GM19455 (cell line): ENCODE data around the gene AAK1.
"Not testable (repeated sequence)": the region's sequence is repeated elsewhere in the genome, so short reads cannot be mapped to it uniquely, and the experiment has no call there.

ENCODE experiments used
- ATAC-seq: cut with Tn5 transposase; IDR thresholded peaks from one replicate; pipeline ENCODE4 v1.9.1; 2021; ENCODE audit not compliant: unreplicated experiment

AAK1 gene

DNA sequence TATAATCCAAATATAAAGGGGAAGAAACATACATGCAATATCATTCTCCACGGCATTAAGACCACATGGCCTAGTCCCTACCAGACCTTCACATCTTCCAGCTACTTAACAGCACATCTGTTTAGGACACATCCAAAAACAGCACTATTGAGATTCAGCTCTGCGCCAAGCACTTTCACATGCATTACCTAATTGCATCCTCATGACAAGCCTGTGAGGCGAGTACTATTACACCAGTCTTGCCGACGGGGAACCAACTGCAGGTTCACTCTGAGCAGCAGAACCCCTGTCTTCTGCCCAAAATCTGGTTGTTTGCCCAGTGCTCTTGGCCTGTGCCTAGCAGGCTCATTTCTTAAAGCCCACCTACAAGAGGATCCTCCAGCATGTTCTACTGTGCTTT, 66.7 kb downstream of the AAK1 start:
- ATAC-seq: no peak

DNA sequence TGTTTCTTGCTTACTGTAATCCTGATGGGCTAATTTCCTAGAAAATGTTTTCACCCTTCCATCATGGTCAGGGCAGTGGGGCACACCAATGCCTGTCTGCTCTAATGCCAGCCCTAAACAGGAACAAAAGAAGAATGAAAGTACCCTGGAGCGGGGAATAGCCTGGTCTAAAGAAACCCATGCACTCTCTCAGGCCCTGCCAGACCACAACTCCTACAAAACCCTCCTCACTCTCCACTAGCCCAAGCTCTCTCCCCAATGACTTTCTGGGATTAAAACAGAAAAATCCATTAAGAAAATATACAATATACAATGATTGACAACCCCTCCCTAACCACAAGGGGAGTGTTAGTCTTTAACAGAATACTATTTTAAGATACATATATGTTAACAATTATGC, 67.6 kb downstream of the AAK1 start:
- no peak for ATAC-seq

GRCh38 chr2:69575371-69575770, 68.2 kb downstream of the AAK1 start:
- not testable (repeated sequence) for ATAC-seq

GRCh38 chr2:69572641-69573040, 70.9 kb downstream of the AAK1 start:
- ATAC-seq: no peak

- ATAC-seq: no peak
These were observed 72.3 kb downstream of the AAK1 start for GRCh38 chr2:69571189-69571588.

GRCh38 chr2:69570474-69570873, 73.1 kb downstream of the AAK1 start:
- no peak for ATAC-seq

DNA sequence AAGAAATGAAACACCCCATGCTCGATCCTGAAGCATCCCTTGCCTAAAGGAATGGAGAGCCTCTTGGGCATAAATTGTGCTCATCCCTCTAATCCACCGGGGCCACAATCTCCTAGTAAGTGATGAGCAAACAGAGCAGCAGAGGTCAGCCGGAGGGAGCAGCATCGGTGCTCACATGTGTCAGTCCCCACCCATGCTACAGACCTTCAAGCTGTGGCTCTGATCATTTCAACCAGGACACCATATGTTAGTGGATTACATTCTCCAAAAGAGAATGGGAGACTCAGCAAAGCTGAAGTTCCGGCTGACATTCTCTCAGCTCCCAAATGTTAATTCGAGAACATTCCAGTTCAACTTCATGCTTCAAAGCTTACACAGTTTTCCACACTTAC, 75.6 kb downstream of the AAK1 start:
- no peak for ATAC-seq

- no peak for ATAC-seq
These were observed 76.2 kb downstream of the AAK1 start for GRCh38 chr2:69567157-69567908.

DNA sequence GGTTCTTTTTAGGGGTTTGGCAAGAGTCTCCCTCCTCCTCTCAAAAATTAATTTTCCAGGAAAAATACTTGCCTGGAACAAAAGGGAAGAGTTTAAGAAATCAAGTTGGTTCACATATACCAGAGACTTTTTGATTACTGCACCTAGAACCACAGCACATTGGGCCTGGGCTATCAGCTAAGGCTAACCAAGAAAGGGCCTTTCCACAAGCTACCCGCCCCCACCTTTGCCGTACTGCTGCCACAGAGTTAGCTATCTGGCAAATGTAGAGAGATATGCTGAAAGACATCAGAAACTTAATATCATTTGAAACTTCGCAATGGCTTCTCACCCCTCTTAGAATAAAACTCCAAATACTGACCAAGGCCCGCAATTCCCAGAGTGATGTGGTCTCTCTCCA, 76.9 kb downstream of the AAK1 start:
- no peak for ATAC-seq

- no peak for ATAC-seq
These were observed 78.1 kb downstream of the AAK1 start for GRCh38 chr2:69565431-69565839.

DNA sequence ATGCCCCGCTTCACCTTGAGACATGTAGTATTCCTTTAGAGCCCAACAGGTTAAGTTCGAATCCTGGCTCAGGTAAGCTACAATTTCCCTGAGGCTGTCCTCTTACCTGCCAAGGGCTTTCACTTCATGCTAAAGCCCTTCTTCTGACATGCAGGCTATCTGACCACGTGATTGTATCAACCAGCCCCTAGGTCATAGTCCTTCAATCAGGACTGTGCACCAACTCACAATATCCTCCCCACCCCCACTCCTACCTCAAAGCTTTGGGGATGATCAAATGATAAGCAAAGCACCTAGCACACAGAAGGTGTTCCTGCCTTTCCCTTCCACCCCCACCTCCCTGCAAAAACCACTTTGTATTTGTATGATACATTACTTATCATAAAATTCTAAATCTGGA, 78.9 kb downstream of the AAK1 start:
- ATAC-seq: no peak

- no peak for ATAC-seq
These were observed 80.5 kb downstream of the AAK1 start for GRCh38 chr2:69563021-69563420.

DNA sequence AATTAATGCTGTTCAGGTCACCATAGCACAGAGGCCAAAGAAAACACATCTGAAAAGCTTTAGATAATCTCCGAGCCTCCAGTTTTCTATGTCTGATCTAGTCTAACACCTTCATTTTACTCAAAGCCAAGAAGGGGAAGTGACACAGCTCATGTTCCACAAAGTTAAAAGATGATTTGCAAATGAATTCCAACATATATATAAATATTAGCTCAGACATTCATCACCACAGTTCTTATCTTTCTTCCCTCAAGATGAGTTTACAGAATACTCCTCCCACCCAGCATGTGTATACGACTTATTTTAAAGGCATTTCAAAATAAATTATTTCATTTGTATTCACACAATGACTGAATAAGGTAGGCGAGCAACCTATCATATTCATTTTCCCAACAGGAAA, 82.4 kb downstream of the AAK1 start:
- ATAC-seq: no peak

DNA sequence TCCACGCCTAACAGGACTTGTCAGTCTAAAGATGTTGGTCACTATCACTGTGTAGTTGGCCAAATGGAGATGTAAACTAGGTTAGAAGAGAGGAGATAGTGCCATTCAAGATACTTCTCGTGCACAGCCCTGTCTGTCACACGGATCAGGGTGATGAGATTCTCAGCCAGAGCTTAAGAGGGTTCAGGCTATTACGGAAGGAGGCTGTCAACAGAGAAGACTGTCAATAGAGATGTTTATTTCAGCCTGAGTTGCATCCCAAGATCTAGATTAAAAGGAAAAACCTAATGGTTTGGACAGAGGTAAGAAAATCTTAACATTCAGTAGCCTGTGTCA, 83.4 kb downstream of the AAK1 start:
- ATAC-seq: no peak

GRCh38 chr2:69559442-69560146, 83.9 kb downstream of the AAK1 start:
- ATAC-seq: no peak

DNA sequence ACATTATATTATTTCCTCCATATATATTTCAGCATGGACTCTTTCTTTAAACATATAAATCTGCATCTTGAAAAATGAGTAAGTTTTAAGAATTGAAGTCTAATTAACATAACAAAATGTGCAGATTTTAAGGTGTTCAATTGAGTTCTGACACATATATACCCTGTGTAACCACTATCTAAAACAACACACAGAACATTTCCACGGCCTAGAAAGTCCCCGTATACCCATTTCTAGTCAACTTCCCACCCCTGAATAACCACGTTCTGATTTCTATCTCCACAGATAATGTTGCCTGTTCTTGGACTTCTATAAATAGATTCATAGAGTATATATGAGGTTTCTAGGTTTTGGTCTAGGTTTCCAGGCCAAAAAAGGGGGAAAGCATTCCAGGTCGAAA, 87.5 kb downstream of the AAK1 start:
- no peak for ATAC-seq

- no peak for ATAC-seq
These were observed 88.6 kb downstream of the AAK1 start for GRCh38 chr2:69554981-69555380.

DNA sequence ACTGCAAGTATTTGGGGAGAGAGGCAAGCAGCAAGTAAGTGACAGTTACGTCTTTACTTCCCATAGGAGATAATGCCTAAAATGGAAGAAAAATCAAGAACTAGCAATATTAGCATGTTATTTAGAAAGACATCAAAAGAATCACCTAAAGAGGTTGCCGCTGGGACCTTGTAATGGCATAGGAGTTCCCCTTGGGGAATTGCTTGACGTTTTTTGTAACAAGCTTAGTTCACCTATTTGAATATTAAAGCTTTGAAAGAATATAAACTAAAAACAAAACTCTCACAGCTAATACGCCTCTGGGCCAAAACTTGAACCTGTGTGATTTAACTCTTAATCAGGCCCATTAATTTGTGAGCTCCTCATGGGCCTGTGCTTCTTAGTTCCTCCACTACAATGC, 89.0 kb downstream of the AAK1 start:
- ATAC-seq: no peak

DNA sequence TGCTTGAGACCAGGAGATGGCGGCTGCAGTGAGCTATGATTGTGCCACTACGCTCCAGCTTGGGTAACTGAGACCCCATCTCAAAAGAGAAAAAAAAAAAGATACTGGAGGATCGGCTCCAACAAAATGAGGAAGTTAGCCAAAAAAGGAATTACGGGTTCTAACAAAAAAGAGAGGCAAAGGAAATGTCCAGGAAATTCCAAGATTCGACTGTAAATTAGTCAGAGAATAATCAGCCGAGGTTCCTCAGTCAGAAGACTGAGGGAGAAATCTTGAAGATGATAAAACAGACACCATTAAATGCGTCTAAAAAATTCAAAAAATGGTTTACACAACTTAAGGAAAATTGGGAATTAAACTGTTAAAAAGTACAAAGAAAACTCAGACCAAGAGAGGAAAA, 89.5 kb downstream of the AAK1 start:
- no peak for ATAC-seq

GRCh38 chr2:69550511-69550910, 93.0 kb downstream of the AAK1 start:
- ATAC-seq: not testable (repeated sequence)

DNA sequence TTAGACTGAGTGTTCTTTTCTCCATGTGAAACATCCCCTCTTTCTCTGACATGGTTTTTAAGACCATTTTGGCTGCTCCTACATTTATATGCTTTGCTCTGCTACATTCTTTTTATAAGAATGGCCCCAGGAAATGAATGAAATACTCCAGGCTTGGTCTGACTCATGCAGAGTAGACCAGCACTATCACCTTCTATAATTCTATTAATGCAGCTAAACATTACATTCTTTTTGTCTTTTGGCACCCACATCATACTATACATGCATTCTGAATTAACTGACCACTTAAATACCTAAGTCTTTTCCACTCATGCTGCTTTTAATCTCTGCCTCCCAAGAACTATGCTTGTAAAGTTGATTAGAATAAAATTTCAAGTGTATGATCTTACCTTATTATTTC, 94.1 kb downstream of the AAK1 start:
- no peak for ATAC-seq

DNA sequence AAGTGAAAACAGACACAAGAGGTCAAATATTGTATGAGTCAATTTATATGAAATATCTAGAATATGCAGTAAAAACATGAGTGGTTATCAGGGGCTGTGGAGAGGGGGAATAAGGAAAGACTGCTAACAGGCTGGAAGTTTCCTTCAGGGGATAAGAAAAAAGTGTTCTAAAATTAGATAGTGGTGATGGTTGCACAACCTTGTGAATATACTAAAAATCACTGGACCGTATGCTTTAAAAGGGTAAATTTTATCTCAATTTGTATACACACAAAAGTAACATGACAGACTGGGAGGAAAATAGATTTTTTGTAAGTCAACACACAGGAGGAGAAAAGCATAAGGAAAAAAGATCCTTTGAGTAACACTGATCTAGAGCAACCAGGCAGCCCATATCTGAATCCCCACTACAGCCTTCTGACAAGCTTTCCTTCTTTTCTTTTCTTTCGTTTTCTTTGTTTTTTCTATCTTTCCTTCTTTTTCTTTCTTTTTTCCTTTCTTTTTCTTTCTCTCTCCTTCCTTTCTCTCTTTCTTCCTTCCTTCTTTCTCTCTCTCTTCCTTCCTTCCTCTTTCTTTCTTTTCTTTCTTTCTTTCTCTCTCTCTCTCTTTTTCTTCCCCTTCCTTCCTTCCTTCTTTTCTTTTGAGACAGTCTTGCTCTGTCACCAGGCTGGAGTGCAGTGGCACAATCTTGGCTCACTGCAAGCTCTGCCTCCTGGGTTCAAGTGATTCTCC, 95.4 kb downstream of the AAK1 start:
- ATAC-seq: no peak
